Kidney (tissue), 14 donors: ENCODE measurements around the gene KRTAP10-5. TPM values are rescaled to one million over a fixed set of nuclear protein-coding genes. Genes with fewer than 3 reads are reported as not detected.
A peak's percentile ranks its signal among the peaks of the same experiment; 100 is the strongest.

ENCODE experiments used
- DNase-seq, 5 donors: peaks; one replicate each; pipeline ENCODE4 v3.0.0-alpha.2; 2013 to 2020
- FAIRE-seq: peaks from 2 replicates; lab custom pipeline; 2012; peaks lifted over from hg19 to GRCh38; lab: Jason Lieb, UNC
- H3K27ac ChIP-seq, 2 donors: one replicate each; pipeline ENCODE4 v1.7.0; 2013; ENCODE audit warnings: low read depth in 2 of 2, low read length in 2 of 2, inconsistent platforms in 1 of 2
- H3K27me3 ChIP-seq: one replicate; pipeline ENCODE4 v1.7.1; 2013; ENCODE audit warnings: low read length, inconsistent platforms; ENCODE audit not compliant: control insufficient read depth, insufficient read depth
- H3K36me3 ChIP-seq, 3 donors: one replicate each; pipeline versions ENCODE4 v1.7.0 to v1.7.1; 2013; ENCODE audit warnings: low read length in 3 of 3, control low read depth in 1 of 3, inconsistent platforms in 1 of 3; ENCODE audit not compliant: insufficient read depth in 3 of 3, control insufficient read depth in 2 of 3
- H3K4me1 ChIP-seq, 3 donors: one replicate each; pipeline versions ENCODE4 v1.7.0 to v1.7.1; 2013; ENCODE audit warnings: low read length in 3 of 3, inconsistent platforms in 1 of 3, low read depth in 1 of 3; ENCODE audit not compliant: control insufficient read depth in 2 of 3, insufficient read depth in 2 of 3
- H3K4me3 ChIP-seq, 3 donors: one replicate each; pipeline versions ENCODE4 v1.7.0 to v1.8.1; 2013; ENCODE audit warnings: low read length in 3 of 3, control low read depth in 1 of 3, inconsistent platforms in 1 of 3
- H3K9ac ChIP-seq, 3 donors: one replicate each; pipeline versions ENCODE4 v1.7.0 to v1.7.1; 2013; ENCODE audit warnings: low read length in 3 of 3, control low read depth in 1 of 3, inconsistent platforms in 1 of 3
- H3K9me3 ChIP-seq, 3 donors: one replicate each; pipeline versions ENCODE4 v1.7.0 to v1.7.1; 2013; ENCODE audit warnings: low read length in 3 of 3, control low read depth in 1 of 3, inconsistent platforms in 1 of 3; ENCODE audit not compliant: control insufficient read depth in 2 of 3, insufficient read depth in 1 of 3
- intact Hi-C: fragments of 100-400 bp; cut with DNase I; formaldehyde crosslinking; loops from one replicate; pipeline ENCODE4 v1.11.1; 2022
- polyA plus RNA-seq: library from polyadenylated mRNA; stranded (reverse); fragments of 350-450 nt; fragmentation: Illumina TruSeq; extraction: RNeasy Lipid Tissue Mini Kit (QIAGEN cat#74804); gene quantifications from one replicate; pipeline ENCODE4 v1.2.3, GENCODE V29; 2014; ENCODE audit warnings: low read depth, low replicate concordance; ENCODE audit not compliant: insufficient read depth
- total RNA-seq: library from RNA; stranded (reverse); fragmentation: NEBNext Ultra II Directional; extraction: Animal tissue kit (Norgen Biotek cat#: 25700); gene quantifications from one replicate; pipeline ENCODE4 v1.2.1, GENCODE V29; 2021
- TF ChIP-seq, protein P1 (sequence below): IDR thresholded peaks from 3 replicates; pipeline ENCODE4 v1.5.1; 2012; ENCODE audit warnings: mild to moderate bottlenecking, moderate library complexity, borderline replicate concordance; ENCODE audit not compliant: insufficient read depth; ENCODE audit errors: extremely low read depth
- donor health status: control.
- donor health status: control.
- donor health status: control.
- donor health status: control.
- donor health status: control.
- donor health status: DM: yes; HTN: yes; CAD: no.
- donor health status: Normal renal cell carcinoma (clear cell type).

KRTAP10-5 gene
- total and polyA plus RNA-seq, 2 donors from 2014 or later, result not detected

DNA sequence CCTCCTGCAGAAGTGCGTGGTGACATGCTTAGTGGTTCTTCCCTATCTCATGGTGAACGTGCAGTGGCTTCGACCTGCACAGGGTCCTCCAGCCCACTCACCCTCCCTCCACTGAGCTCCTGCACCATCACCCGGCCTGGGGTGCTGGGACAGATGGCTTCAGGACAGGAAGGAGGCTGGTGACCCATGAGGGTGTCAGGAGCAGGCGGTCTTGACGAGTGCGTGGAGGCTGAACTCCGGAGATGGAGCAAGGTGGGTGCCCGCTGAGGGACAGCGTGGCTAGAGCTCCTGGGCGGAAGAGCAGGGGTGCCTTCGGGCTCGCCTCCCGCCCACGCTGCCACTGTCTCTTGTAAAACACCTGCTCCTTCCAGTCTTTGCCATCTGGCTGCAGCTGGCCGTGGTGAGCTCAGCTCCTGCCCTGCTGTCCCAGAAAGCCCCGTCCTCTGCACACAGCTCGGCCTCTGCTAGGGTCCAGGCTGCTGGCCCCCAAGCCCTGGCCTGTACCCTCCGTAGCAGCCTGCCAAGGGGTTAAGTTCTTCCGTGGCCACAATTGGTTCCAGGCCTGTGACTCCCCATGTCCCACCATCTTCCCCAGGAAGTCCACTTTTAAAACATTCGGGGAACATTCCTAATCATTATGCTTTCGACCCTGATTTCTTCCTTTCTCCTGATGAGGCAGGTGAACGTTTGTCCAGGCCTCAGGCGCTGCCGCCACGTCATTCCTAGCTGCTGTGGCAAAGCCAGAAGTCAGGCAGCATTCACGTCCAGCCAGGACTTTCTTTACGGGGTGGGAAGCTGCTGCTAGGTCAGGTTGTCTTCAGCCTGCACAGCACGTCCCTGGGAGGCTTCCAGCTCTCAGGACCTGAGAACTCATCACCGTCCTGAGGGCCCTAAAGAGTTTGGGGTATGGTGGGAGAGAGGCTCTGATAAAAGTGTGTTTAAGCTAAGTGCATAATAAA lies 48.5 kb downstream of the KRTAP10-5 start:
- no peak overlapping the region for H3K9ac ChIP-seq
- no peaks in the 10 kb centered on the region for H3K9me3 ChIP-seq
- H3K27me3 ChIP-seq, result no peaks in the 10 kb centered on the region
- no peak overlapping the region for H3K4me3 ChIP-seq
- intact Hi-C loops, result no loop called here
- H3K36me3 ChIP-seq, result no peaks in the 10 kb centered on the region
- DNase-seq, result peak in 3 of 5 donors; percentile 30 to 66 (median 43)
- FAIRE-seq, result no peak
- no peak overlapping the region for H3K27ac ChIP-seq
- TF ChIP-seq, protein P1, sequence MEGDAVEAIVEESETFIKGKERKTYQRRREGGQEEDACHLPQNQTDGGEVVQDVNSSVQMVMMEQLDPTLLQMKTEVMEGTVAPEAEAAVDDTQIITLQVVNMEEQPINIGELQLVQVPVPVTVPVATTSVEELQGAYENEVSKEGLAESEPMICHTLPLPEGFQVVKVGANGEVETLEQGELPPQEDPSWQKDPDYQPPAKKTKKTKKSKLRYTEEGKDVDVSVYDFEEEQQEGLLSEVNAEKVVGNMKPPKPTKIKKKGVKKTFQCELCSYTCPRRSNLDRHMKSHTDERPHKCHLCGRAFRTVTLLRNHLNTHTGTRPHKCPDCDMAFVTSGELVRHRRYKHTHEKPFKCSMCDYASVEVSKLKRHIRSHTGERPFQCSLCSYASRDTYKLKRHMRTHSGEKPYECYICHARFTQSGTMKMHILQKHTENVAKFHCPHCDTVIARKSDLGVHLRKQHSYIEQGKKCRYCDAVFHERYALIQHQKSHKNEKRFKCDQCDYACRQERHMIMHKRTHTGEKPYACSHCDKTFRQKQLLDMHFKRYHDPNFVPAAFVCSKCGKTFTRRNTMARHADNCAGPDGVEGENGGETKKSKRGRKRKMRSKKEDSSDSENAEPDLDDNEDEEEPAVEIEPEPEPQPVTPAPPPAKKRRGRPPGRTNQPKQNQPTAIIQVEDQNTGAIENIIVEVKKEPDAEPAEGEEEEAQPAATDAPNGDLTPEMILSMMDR, result no peak
- no peaks in the 10 kb centered on the region for H3K4me1 ChIP-seq

DNA sequence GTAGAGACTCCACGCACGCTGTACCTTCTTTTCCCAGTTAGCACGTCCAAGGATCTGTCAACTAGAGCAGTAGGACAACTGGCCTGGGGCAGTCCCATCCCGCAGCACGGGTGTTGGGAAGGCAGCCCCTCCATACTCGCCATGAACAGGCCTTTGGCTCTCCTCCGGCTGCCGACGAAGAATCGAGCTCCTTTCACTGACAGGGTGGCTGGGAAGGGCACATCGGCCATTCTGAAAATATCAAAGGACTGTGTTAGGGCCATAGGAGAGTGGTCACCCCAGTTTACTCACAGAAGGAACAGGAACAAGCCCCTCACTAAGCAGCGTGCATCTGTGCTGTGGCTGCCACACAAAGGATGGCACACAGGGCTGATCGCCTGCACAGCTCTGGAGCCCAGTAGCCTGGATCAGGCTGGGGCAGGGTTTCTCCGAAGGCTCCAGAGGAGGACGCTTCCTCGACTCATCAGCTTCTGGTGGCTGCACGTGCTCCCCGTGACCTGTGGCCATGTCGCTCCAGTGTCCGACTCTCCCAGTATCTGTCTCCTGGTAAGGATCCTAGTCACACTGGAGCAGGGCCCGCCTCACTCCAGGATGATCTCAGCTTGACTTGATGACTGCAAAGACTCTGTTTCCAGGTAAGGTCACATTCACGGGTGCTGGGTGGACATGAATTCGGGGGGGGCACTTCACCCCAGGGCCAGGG lies 49.4 kb downstream of the KRTAP10-5 start:
- peak in 1 of 5 donors; percentile 56 for DNase-seq
- TF ChIP-seq, protein P1, result no peak
- Histone ChIP-seq H3K27ac (no peak overlapping the region), H3K4me3 (no peak overlapping the region), H3K9ac (no peak overlapping the region), H3K36me3 (no peaks in the 10 kb centered on the region), H3K9me3 (no peaks in the 10 kb centered on the region), H3K4me1 (no peaks in the 10 kb centered on the region), H3K27me3 (no peaks in the 10 kb centered on the region)
- intact Hi-C loops, result no loop called here
- no peak for FAIRE-seq

DNA sequence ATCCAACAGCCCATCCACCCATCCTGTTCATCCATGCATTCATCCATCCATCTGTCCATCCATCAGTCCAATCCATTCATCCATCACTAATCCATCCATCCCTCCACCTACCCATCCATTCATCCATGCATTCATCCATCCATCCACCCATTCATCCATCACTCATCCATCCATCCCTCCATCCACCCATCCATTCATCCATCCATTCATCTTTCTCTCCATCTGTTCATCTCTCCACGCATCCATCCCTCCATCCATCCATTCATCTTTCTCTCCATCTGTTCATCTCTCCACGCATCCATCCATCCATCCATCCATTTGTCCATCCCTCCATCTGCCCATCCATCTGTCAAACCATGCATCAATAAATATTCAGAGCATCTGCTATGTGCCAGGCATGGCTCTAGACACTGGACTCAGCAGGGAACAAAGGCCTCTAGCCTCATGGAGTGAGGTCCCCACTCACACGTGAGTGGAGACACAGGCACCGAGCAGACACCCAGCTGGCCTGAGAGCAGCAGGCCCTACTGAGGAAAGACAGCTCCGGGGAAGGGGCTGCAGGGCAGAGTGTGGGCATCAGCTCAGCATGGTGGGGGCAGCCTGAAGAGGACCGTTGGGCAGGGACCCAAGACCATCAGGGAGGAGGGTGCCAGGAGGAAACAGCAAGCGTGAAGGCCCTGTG lies 50.0 kb downstream of the KRTAP10-5 start:
- no peaks in the 10 kb centered on the region for H3K36me3 ChIP-seq
- H3K4me1 ChIP-seq, result no peaks in the 10 kb centered on the region
- H3K27ac ChIP-seq, result no peak overlapping the region
- H3K27me3 ChIP-seq, result no peaks in the 10 kb centered on the region
- H3K9ac ChIP-seq, result no peak overlapping the region
- DNase-seq (no peak), FAIRE-seq (no peak)
- intact Hi-C loops, result no loop called here
- no peak overlapping the region for H3K4me3 ChIP-seq
- no peaks in the 10 kb centered on the region for H3K9me3 ChIP-seq
- TF ChIP-seq, protein P1, result no peak
